Body of pancreas (tissue), 4 donors: ENCODE results near the gene PLCXD1. TPM values are rescaled to one million over a fixed set of nuclear protein-coding genes. Genes with fewer than 3 reads are reported as not detected.
"Not testable (repeated sequence)": the region's sequence is repeated elsewhere in the genome, so short reads cannot be mapped to it uniquely, and the experiment has no call there.

ENCODE experiments used
- ATAC-seq: fragments of 150-250 bp; one replicate; pipeline ENCODE4 v1.9.1; 2016
- DNase-seq, 4 donors: peaks; one replicate each; pipeline ENCODE4 v3.0.0-alpha.2; 2019
- H3K27ac ChIP-seq, 4 donors: fragments of 200-600 bp; sonication (generic); 1 replicate in 3 of 4; 2 replicates in 1 of 4; pipeline versions ENCODE4 v1.5.1 to v1.6.1; 2016 to 2019; ENCODE audit warnings: mild to moderate bottlenecking in 1 of 4, mixed read lengths in 1 of 4, moderate library complexity in 1 of 4
- H3K27me3 ChIP-seq, 2 donors: fragments of 200-600 bp; sonication (generic); one replicate each; pipeline ENCODE4 v1.6.0; 2016; ENCODE audit warnings: mild to moderate bottlenecking in 1 of 2
- H3K36me3 ChIP-seq, 2 donors: fragments of 200-600 bp; sonication (generic); replicated peaks in 1 of 2; 2 replicates each; pipeline ENCODE4 v1.5.1; 2016; ENCODE audit warnings: low read depth in 2 of 2; ENCODE audit not compliant: insufficient read depth in 1 of 2
- H3K4me1 ChIP-seq: fragments of 200-600 bp; sonication (generic); one replicate; pipeline ENCODE4 v1.6.0; 2016
- H3K4me3 ChIP-seq, 2 donors: fragments of 200-600 bp; sonication (generic); 1 replicate in 1 of 2; 2 replicates in 1 of 2; pipeline ENCODE4 v1.5.1; 2016 to 2019
- H3K9me3 ChIP-seq, 3 donors: fragments of 200-600 bp; sonication (generic); 1 replicate in 2 of 3; 2 replicates in 1 of 3; pipeline ENCODE4 v1.5.1; 2016
- CTCF ChIP-seq, 7 experiments: fragments of 450-650 bp in 4 of 7; fragments of 200-600 bp in 3 of 7; sonication (generic) in 3 of 7; IDR thresholded peaks; one replicate each; pipeline ENCODE4 v1.5.1; 2016 to 2019; ENCODE audit warnings: antibody characterized with exemption in 7 of 7
- POLR2A ChIP-seq, 3 donors: fragments of 450-650 bp; IDR thresholded peaks; one replicate each; pipeline ENCODE4 v1.6.1; 2016; ENCODE audit warnings: antibody characterized with exemption in 3 of 3, mild to moderate bottlenecking in 2 of 3
- WGBS, 2 donors: methylation state at CpG; one replicate each; pipeline ENCODE4 v1.1.5; 2017; 5-methylcytosine and 5-hydroxymethylcytosine counted together
- intact Hi-C: fragments of 100-400 bp; cut with DNase I; formaldehyde crosslinking; loops from one replicate; pipeline ENCODE4 v1.15.1; 2023
- total RNA-seq, 2 donors: library from RNA; depleted of rRNA; stranded (reverse); fragments of >200 nt; gene quantifications; one replicate each; pipeline ENCODE4 v1.1.0, GENCODE V29; 2016

The PLCXD1 gene
- total RNA-seq, 2 donors from 2014 or later = 4.2 to 7.3 TPM

DNA sequence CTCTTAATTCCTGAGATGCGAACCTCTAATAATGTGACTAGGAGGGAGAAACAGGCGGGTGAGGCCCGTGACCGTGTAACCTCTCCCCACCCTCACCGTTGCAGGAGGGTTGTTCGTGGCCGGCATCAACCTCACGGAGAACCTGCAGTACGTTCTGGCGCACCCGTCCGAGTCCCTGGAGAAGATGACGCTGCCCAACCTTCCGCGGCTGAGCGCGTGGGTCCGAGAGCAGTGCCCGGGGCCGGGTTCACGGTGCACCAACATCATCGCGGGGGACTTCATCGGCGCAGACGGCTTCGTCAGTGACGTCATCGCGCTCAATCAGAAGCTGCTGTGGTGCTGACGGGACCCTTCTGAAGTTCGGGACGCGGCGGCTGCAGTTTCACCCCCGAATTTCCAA, 17.8 kb downstream of the PLCXD1 start:
- H3K9me3 ChIP-seq = no peaks in the 10 kb centered on the region
- 95% methylated on average over 25 to 26 of the region's 36 CpGs for WGBS, 2 donors
- intact Hi-C loops = no loop called here

DNA sequence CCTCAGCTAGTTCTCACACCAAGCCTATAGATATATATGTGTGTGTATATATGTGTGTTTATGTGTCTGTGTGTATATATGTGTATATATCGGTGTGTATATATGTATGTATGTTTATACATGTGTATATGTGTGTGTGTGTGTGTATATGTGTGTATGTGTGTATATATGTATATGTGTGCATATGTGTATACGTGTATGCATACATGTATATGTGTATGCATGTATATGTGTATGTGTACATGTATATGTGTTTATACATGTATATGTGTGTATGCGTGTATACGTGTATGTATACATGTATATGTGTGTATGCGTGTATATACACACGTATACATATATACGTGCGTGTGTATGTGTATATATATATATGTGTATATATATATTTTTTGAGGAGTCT, 19.2 kb downstream of the PLCXD1 start:
- peak in 1 of 7 experiments; percentile 9 for TF ChIP-seq CTCF (IDR thresholded peaks at IDR 0.05)
- TF ChIP-seq POLR2A (IDR thresholded peaks at IDR 0.05) = no peak
- Histone ChIP-seq H3K4me3 (no peak overlapping the region), H3K9me3 (no peaks in the 10 kb centered on the region), H3K27ac (no peak overlapping the region), H3K4me1 (no peaks in the 10 kb centered on the region), H3K27me3 (no peaks in the 10 kb centered on the region), H3K36me3 (peaks cover 3 to 7% of the 10 kb centered on the region in 2 donors)
- intact Hi-C loops = no loop called here
- ATAC-seq (no peak), DNase-seq (no peak)
- WGBS, 2 donors = 83 to 94% methylated on average over 8 of the region's 8 CpGs

More for the DNA sequence above, 17.8 kb downstream of the PLCXD1 start:
- ATAC-seq (no peak), DNase-seq (no peak)
- TF ChIP-seq POLR2A (IDR thresholded peaks at IDR 0.05) (no peak), CTCF (IDR thresholded peaks at IDR 0.05) (no peak)
- Histone ChIP-seq H3K27ac (no peak overlapping the region), H3K36me3 (peaks cover 0 to 7% of the 10 kb centered on the region in 2 donors), H3K4me3 (no peak overlapping the region), H3K27me3 (no peaks in the 10 kb centered on the region), H3K4me1 (no peaks in the 10 kb centered on the region)

GRCh38 chrX:302975-303374, 21.8 kb downstream of the PLCXD1 start:
- no peak overlapping the region for H3K27ac ChIP-seq
- H3K9me3 ChIP-seq = no peaks in the 10 kb centered on the region
- intact Hi-C loops = no loop called here
- H3K27me3 ChIP-seq = no peaks in the 10 kb centered on the region
- 91 to 94% methylated on average over 19 of the region's 19 CpGs for WGBS, 2 donors
- no peak for ATAC-seq
- no peak for TF ChIP-seq POLR2A (IDR thresholded peaks at IDR 0.05)
- TF ChIP-seq CTCF (IDR thresholded peaks at IDR 0.05) = no peak
- no peak overlapping the region for H3K4me3 ChIP-seq
- peaks cover 13 to 17% of the 10 kb centered on the region in 2 donors for H3K36me3 ChIP-seq
- no peaks in the 10 kb centered on the region for H3K4me1 ChIP-seq
- no peak for DNase-seq

DNA sequence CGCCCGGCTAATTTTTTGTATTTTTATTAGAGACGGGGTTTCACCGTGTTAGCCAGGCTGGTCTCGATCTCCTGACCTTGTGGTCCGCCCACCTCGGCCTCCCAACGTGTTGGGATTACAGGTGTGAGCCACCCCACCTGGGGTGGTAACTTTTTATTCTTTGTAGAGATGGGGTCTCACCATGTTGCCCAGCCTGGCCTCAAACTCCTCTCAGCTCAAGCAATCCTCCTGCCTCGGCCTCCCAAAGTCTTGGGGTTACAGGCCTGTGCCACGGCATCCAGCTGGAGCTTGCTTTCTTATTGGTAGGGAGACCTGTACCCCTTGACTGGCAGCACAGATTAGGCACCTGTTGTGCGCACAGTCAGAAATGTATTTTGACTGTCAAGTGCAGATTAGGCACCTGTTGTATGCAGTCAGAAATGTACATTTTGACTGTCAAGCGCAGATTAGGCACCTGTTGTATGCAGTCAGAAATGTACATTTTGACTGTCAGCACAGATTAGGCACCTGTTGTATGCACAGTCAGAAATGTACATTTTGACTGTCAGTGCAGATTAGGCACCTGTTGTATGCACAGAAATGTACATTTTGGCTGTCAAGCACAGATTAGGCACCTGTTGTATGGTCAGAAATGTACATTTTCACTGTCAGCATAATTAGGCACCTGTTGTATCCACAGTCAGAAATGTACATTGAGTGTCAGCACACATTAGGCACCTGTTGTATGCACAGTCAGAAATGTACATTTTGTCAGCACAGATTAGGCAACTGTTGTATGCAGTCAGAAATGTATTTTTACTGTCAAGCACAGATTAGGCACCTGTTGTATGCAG, 24.8 kb downstream of the PLCXD1 start:
- WGBS, 2 donors = 89 to 98% methylated on average over 12 of the region's 12 CpGs
- DNase-seq = peak in 2 of 4 donors; percentile 2 to 6

GRCh38 chrX:306614-307251, 25.6 kb downstream of the PLCXD1 start:
- H3K4me1 ChIP-seq, H3K9me3 ChIP-seq, intact Hi-C loops, H3K4me3 ChIP-seq, H3K27ac ChIP-seq, H3K27me3 ChIP-seq, DNase-seq, ATAC-seq: not testable (repeated sequence)
- H3K36me3 ChIP-seq = peaks cover 16 to 31% of the 10 kb centered on the region in 2 donors
- WGBS, 2 donors = 94 to 97% methylated on average over 3 of the region's 3 CpGs

More for the DNA sequence above, 24.8 kb downstream of the PLCXD1 start:
- H3K27ac ChIP-seq, intact Hi-C loops, H3K9me3 ChIP-seq, H3K27me3 ChIP-seq, ATAC-seq, H3K4me3 ChIP-seq, H3K4me1 ChIP-seq: not testable (repeated sequence)
- peaks cover 16 to 25% of the 10 kb centered on the region in 2 donors for H3K36me3 ChIP-seq
